Measurements from ENCODE around the gene TBC1D5.

DNA sequence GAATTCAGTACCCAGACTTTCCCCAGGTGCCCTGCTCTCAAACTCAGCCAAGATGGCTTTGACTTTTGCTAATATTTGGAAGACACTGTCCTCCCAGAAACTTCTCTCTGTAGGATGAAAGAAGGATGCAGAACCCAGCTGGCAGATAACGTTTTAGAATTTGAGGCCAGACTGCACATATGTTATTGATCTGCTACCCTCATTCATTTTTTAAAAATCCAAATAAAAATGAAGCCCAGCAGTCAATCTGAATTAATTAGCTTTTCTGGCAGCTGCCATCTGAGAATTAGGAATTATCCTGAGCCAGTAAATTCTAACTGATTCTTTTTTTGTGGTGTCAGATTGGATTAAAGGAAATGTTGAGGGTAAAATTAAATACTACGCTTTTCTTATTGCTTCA, 621.1 kb downstream of the TBC1D5 start:
- TF ChIP-seq, protein P1, sequence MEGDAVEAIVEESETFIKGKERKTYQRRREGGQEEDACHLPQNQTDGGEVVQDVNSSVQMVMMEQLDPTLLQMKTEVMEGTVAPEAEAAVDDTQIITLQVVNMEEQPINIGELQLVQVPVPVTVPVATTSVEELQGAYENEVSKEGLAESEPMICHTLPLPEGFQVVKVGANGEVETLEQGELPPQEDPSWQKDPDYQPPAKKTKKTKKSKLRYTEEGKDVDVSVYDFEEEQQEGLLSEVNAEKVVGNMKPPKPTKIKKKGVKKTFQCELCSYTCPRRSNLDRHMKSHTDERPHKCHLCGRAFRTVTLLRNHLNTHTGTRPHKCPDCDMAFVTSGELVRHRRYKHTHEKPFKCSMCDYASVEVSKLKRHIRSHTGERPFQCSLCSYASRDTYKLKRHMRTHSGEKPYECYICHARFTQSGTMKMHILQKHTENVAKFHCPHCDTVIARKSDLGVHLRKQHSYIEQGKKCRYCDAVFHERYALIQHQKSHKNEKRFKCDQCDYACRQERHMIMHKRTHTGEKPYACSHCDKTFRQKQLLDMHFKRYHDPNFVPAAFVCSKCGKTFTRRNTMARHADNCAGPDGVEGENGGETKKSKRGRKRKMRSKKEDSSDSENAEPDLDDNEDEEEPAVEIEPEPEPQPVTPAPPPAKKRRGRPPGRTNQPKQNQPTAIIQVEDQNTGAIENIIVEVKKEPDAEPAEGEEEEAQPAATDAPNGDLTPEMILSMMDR (conservative IDR thresholded peaks at IDR 0.05; ENCODE audit: low read length) = no peak
- TF ChIP-seq EZH2phosphoT487 (IDR thresholded peaks at IDR 0.05; ENCODE audit: borderline replicate concordance) = no peak

All from Loucy (cell line).